Gastrocnemius medialis (tissue), 4 donors: ENCODE results near the gene PRCD. TPM values are rescaled to one million over a fixed set of nuclear protein-coding genes. Genes with fewer than 3 reads are reported as not detected.
A peak's percentile ranks its signal among the peaks of the same experiment; 100 is the strongest.

Experiments
- ATAC-seq, 2 donors: fragments of 150-250 bp; one replicate each; pipeline ENCODE4 v1.9.1; 2016
- DNase-seq, 2 donors: peaks; one replicate each; pipeline ENCODE4 v3.0.0-alpha.2; 2019
- H3K27ac ChIP-seq, 4 donors: fragments of 200-600 bp; sonication (generic); 1 replicate in 1 of 4; 2 replicates in 3 of 4; pipeline ENCODE4 v1.5.1; 2016 to 2018; ENCODE audit warnings: mild to moderate bottlenecking in 2 of 4, moderate library complexity in 1 of 4
- H3K27me3 ChIP-seq, 3 donors: fragments of 200-600 bp; sonication (generic) in 2 of 3; 1 replicate in 1 of 3; 2 replicates in 2 of 3; pipeline versions ENCODE4 v1.5.1 to v1.6.0; 2016 to 2019; ENCODE audit warnings: mild to moderate bottlenecking in 1 of 3, moderate library complexity in 1 of 3
- H3K36me3 ChIP-seq, 2 donors: fragments of 200-600 bp; sonication (generic) in 1 of 2; one replicate each; pipeline ENCODE4 v1.5.1; 2017 to 2018
- H3K4me1 ChIP-seq, 2 donors: fragments of 200-600 bp; sonication (generic) in 1 of 2; one replicate each; pipeline ENCODE4 v1.5.1; 2016 to 2017; ENCODE audit warnings: mild to moderate bottlenecking in 2 of 2
- H3K4me3 ChIP-seq, 4 donors: fragments of 200-600 bp; sonication (generic) in 3 of 4; 1 replicate in 1 of 4; 2 replicates in 3 of 4; pipeline ENCODE4 v1.5.1; 2016 to 2019; ENCODE audit warnings: mild to moderate bottlenecking in 2 of 4
- H3K9me3 ChIP-seq, 3 donors: fragments of 200-600 bp; sonication (generic) in 2 of 3; 1 replicate in 1 of 3; 2 replicates in 2 of 3; pipeline ENCODE4 v1.5.1; 2016 to 2019
- POLR2A ChIP-seq, 2 donors: fragments of 450-650 bp; IDR thresholded peaks; one replicate each; pipeline ENCODE4 v1.6.1; 2017; ENCODE audit warnings: antibody characterized with exemption in 2 of 2, mild to moderate bottlenecking in 2 of 2, moderate library complexity in 2 of 2
- in situ Hi-C, 4 donors: fragments of 200-750 bp; cut with MboI; loops; one replicate each; pipeline versions ENCODE4 v1.15.0 to v1.8.0; 2017; ENCODE audit warnings: low sequenced_read_pairs in 4 of 4
- intact Hi-C: fragments of 100-400 bp; cut with DNase I; formaldehyde crosslinking; loops from one replicate; pipeline ENCODE4 v1.15.1; 2023; ENCODE audit warnings: low total_unique reads
- total RNA-seq, 4 donors: library from RNA; depleted of rRNA; stranded (reverse); fragments of >200 nt; gene quantifications; one replicate each; pipeline versions ENCODE4 v1.1.0 to v1.2.3, GENCODE V29; 2016
- TF ChIP-seq, protein P1 (sequence below), 5 experiments: fragments of 450-650 bp in 3 of 5; fragments of 200-600 bp in 2 of 5; sonication (generic) in 2 of 5; IDR thresholded peaks in 4 of 5; conservative IDR thresholded peaks in 1 of 5; 1 replicate in 4 of 5; 2 replicates in 1 of 5; pipeline ENCODE4 v1.5.1; 2016 to 2019; ENCODE audit warnings: antibody characterized with exemption in 5 of 5, mild to moderate bottlenecking in 3 of 5, moderate library complexity in 3 of 5

The PRCD gene
- total RNA-seq, 4 donors from 2014 or later: 0.33 to 3.7 (median 1.1) TPM; not detected in 1

DNA sequence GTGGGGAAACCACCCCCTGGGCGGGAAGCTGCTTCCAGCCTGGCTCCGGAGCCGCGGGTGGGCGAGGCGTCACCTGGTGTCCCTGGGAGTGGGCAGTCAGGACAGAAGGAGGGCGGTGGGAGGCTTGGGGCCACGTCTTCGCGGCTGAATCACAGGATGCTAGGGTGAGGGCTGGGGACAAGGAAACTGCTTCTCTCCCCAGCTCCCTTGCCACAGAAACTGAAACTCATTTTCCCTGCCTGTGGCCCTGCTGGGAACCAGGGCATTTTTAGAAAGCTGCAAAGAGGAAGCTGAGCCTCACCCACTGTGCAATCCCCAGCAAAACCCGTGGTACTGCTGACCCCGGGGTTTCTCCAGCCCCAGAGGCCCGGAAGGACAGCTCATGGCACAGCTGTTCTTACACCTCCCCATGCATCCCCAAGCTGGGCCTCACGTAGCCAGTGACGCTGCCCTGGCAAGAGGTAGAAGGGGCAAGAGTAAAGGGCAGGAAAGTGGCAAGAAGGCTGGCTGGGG, 46.8 kb upstream of the PRCD start:
- TF ChIP-seq POLR2A (IDR thresholded peaks at IDR 0.05): peak; percentile 18 to 26
- TF ChIP-seq, protein P1, sequence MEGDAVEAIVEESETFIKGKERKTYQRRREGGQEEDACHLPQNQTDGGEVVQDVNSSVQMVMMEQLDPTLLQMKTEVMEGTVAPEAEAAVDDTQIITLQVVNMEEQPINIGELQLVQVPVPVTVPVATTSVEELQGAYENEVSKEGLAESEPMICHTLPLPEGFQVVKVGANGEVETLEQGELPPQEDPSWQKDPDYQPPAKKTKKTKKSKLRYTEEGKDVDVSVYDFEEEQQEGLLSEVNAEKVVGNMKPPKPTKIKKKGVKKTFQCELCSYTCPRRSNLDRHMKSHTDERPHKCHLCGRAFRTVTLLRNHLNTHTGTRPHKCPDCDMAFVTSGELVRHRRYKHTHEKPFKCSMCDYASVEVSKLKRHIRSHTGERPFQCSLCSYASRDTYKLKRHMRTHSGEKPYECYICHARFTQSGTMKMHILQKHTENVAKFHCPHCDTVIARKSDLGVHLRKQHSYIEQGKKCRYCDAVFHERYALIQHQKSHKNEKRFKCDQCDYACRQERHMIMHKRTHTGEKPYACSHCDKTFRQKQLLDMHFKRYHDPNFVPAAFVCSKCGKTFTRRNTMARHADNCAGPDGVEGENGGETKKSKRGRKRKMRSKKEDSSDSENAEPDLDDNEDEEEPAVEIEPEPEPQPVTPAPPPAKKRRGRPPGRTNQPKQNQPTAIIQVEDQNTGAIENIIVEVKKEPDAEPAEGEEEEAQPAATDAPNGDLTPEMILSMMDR (IDR thresholded peaks at IDR 0.05 in 4 of 5, conservative IDR thresholded peaks at IDR 0.05 in 1 of 5): no peak
- H3K4me3 ChIP-seq: peak overlapping the region in 1 of 4 donors; percentile 29
- no peaks in the 10 kb centered on the region for H3K36me3 ChIP-seq
- peaks cover 24 to 32% of the 10 kb centered on the region in 2 donors for H3K4me1 ChIP-seq
- peak; percentile 33 to 53 for ATAC-seq
- H3K27me3 ChIP-seq: no peaks in the 10 kb centered on the region
- H3K27ac ChIP-seq: peak overlapping the region; percentile 59 to 75 (median 72)
- no peaks in the 10 kb centered on the region for H3K9me3 ChIP-seq
- intact Hi-C loops: no loop called here
- in situ Hi-C loops: no loop called here
- DNase-seq: peak; percentile 43 to 63

DNA sequence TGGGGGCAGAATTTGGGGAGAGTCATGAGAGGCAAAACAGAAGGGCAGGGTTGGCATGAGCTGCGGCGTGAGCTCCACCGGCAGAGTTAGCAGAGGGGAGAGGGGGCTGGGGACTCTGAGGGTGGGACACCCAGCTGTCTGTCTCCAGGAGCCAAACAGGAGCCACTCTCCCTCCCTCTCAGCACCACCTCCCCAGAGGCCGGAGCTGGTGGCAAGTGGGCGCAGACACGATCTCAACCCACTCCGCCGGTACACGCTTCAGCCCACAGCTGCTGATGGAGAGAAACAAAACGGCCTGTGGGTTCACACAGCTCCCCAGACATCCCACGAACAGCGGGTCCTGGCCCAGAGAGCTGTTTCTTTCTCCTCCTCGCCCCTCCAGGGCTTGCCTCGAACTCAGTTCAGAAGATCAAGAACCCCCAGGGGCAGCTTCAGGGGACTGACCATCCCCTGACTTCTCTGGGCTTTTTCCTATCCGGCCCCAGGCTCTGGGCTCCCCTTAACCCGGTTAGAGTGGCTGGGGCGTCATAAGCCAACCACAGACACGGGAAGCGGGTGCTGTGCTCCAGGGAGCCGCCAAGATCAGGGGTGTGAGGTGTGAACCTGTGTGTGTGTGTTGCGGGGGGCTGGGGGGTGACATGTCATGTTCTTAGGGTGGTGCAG, 46.2 kb upstream of the PRCD start:
- Histone ChIP-seq H3K27me3 (no peaks in the 10 kb centered on the region), H3K9me3 (no peaks in the 10 kb centered on the region), H3K4me3 (peak overlapping the region in 1 of 4 donors; percentile 29), H3K4me1 (peaks cover 30 to 38% of the 10 kb centered on the region in 2 donors), H3K27ac (peak overlapping the region; percentile 59 to 75 (median 72)), H3K36me3 (no peaks in the 10 kb centered on the region)
- no peak for DNase-seq
- TF ChIP-seq POLR2A (IDR thresholded peaks at IDR 0.05): no peak
- TF ChIP-seq, protein P1 (IDR thresholded peaks at IDR 0.05 in 4 of 5, conservative IDR thresholded peaks at IDR 0.05 in 1 of 5): no peak
- in situ Hi-C loops: no loop called here
- no peak for ATAC-seq
- intact Hi-C loops: no loop called here

DNA sequence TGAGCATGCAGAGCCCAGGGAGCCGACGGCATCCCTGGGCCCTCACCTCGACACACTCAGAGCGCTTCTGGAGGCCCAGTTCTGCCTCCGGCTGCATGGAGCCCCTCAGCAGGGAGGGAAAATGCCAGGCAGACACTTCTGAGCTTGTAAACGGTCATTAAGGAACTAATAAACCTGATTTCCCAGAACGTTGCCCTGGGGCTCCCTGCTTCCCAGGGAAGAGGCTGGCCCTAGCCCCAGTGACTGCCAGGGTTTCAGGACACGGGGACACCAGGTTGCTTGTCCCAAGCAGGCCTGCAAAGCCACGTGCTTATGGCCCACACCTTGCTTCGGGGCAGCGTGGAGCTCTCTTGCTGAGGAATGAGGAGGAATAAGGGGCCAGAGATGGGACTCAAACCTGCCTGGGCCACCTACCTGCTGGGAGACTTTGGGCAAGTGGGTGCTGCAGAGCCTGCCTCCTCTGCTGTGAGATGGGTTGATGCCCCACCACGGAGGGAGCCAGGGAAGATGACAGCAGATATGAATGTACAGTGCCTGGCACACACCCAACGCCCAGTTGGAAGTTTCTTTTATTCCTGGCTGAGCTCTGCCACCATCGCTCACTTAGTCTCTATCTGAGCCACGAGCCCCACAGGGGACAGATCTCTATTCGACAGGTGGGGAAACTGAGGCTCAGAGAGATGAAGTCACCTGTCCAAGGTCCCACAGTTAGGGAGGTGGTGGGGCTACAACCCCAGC, 44.0 kb upstream of the PRCD start:
- H3K36me3 ChIP-seq: no peaks in the 10 kb centered on the region
- intact Hi-C loops: no loop called here
- H3K9me3 ChIP-seq: no peaks in the 10 kb centered on the region
- no peaks in the 10 kb centered on the region for H3K27me3 ChIP-seq
- no peak overlapping the region for H3K4me3 ChIP-seq
- no peak for ATAC-seq
- H3K4me1 ChIP-seq: peaks cover 47 to 58% of the 10 kb centered on the region in 2 donors
- in situ Hi-C loops: no loop called here
- H3K27ac ChIP-seq: no peak overlapping the region
- no peak for DNase-seq
- TF ChIP-seq, protein P1 (IDR thresholded peaks at IDR 0.05 in 4 of 5, conservative IDR thresholded peaks at IDR 0.05 in 1 of 5): no peak
- TF ChIP-seq POLR2A (IDR thresholded peaks at IDR 0.05): no peak

DNA sequence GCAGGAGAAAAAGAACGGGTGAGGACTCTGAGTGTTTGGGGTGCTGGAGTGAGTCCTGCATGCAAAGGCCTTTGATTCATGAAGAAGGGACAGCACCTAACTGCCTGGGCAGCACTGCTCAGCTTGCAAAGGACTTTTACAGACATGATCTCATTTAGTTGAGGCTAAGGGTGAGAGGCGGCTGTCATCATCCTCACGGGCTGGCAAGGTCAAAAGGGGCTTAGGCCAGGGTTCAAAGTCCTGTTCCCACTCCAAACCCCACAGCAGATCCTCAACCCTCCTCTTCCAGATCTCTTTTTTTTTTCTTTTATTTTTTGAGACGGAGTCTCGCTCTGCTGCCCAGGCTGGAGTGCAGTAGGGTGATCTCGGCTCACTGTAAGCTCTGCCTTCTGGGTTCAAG, 43.4 kb upstream of the PRCD start:
- in situ Hi-C loops (no loop called here), intact Hi-C loops (no loop called here)
- peak overlapping the region in 2 of 4 donors; percentile 93 to 94 for H3K27ac ChIP-seq
- H3K27me3 ChIP-seq: no peaks in the 10 kb centered on the region
- TF ChIP-seq, protein P1 (IDR thresholded peaks at IDR 0.05 in 4 of 5, conservative IDR thresholded peaks at IDR 0.05 in 1 of 5): no peak
- H3K4me1 ChIP-seq: peaks cover 46 to 58% of the 10 kb centered on the region in 2 donors
- no peaks in the 10 kb centered on the region for H3K9me3 ChIP-seq
- H3K4me3 ChIP-seq: no peak overlapping the region
- no peak for DNase-seq
- ATAC-seq: no peak
- no peaks in the 10 kb centered on the region for H3K36me3 ChIP-seq
